ENCODE results near the gene FALEC. TPM values are rescaled to one million over a fixed set of nuclear protein-coding genes. Genes with fewer than 3 reads are reported as not detected.

Gene FALEC
- total and polyA plus RNA-seq, 5 donors from 2014 or later = 0.42 TPM; not detected in 4

DNA sequence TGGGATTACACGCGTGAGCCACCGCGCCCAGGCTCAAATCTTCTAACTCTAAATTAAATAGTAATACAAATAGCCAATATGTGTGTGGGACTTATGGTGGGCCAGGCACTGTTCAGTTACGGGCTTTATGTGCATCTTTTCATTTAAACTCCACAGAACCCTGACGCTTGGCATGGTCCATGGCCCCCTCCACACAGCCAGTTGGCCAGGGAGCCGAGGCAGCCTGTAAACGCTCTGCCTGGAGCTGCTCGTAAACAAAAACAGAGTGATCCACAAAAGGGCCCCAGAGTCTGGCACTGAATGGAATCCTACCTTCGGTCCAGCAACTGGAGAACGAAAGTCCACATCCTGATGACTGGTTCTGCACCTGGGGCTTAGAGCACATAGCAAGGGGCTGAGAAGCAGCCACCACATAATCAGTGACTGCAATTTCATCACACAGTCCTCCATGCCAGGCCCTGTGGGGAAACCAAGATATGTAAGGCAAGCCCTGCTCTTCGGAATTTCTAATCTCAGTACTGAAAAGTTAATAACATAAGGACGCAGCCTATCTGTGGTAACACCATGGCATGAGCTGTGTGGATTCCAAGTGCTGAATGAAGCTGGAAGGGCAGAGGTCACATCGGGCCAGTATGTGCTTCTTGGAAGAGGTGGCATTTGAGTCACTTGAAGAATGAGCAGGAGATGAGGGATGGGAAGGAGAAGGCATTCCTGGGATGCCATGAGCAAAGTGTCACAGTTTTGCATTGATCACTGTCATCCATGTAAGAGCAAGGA lies 20.1 kb downstream of the FALEC start:
- Mint-ChIP-seq H3K27ac (peak overlapping the region in 1 of 3 donors; percentile 13), H3K4me3 (no peak overlapping the region), H3K4me1 (peaks cover 0 to 5% (median 0%) of the 10 kb centered on the region in 4 donors), H3K36me3 (no peaks in the 10 kb centered on the region), H3K27me3 (no peaks in the 10 kb centered on the region), H3K9me3 (no peaks in the 10 kb centered on the region)
- DNase-seq = no peak
- H3K4me3 ChIP-seq (ENCODE audit: low read depth, low read length) = no peak overlapping the region
- H3K9me3 ChIP-seq (ENCODE audit: control insufficient read depth in 2 of 2, low read length in 2 of 2) = no peaks in the 10 kb centered on the region
- H3K4me1 ChIP-seq (ENCODE audit: control insufficient read depth, insufficient read depth, low read length, poor library complexity, severe bottlenecking) = no peaks in the 10 kb centered on the region
- H3K27me3 ChIP-seq (ENCODE audit: control insufficient read depth, insufficient read depth, low read length) = no peaks in the 10 kb centered on the region
- no peak for ATAC-seq (ENCODE audit: low read depth in 2 of 2)
- H3K36me3 ChIP-seq (ENCODE audit: control insufficient read depth, insufficient read depth, low read length) = no peaks in the 10 kb centered on the region
- H3K27ac ChIP-seq (ENCODE audit: insufficient read depth, low read length, poor library complexity, severe bottlenecking) = no peak overlapping the region

DNA sequence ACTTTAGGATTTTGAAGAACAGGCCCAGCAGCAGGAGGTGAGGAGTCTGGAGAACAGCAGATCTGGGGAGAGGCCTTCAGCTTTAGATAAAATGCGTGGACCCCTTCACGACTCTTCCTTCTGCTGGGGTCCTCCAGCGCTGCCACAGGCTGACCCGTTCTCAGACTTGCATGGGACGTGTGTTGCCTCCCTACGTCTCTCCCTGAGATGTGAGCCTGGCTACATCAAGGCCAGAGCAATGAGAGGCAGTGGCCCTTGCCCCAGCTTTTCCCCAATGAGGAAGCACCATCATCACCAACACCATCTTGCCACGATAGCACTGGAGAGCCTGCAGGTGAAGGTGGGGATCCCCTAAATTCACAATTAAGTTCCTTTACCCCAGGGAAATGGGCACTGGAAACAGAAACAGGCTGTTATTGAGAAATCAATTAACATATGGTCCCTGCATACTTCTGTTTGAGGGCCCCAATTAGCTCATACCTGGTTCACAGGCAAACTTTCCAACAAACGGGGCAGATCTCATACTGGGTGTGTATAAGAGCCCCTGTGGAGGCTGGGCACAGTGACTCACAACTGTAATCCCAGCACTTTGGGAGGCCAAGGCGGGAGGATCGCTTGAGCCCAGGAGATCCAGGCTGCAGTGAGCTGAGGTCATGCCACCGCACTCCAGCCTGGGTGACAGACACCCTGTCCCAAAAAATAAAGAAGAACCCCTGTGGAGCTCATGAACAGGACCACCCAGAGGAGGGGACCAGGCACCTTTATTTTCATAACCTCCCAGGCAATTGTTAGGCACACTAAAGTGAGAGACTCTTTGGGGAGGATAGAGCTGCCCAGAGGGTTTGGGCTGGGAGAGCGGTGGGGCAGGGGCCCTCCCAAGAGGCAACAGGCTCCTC lies 21.5 kb downstream of the FALEC start:
- H3K27me3 Mint-ChIP-seq = peaks cover 1% of the 10 kb centered on the region
- no peak overlapping the region for H3K27ac Mint-ChIP-seq
- H3K4me1 Mint-ChIP-seq = peaks cover 0 to 5% (median 0%) of the 10 kb centered on the region in 4 donors
- Histone ChIP-seq H3K27ac (ENCODE audit: insufficient read depth, low read length, poor library complexity, severe bottlenecking) (no peak overlapping the region), H3K36me3 (ENCODE audit: control insufficient read depth, insufficient read depth, low read length) (no peaks in the 10 kb centered on the region), H3K4me3 (ENCODE audit: low read depth, low read length) (no peak overlapping the region), H3K9me3 (ENCODE audit: control insufficient read depth in 2 of 2, low read length in 2 of 2) (no peaks in the 10 kb centered on the region), H3K27me3 (ENCODE audit: control insufficient read depth, insufficient read depth, low read length) (no peaks in the 10 kb centered on the region), H3K4me1 (ENCODE audit: control insufficient read depth, insufficient read depth, low read length, poor library complexity, severe bottlenecking) (no peaks in the 10 kb centered on the region)
- H3K36me3 Mint-ChIP-seq = no peaks in the 10 kb centered on the region
- ATAC-seq (ENCODE audit: low read depth in 2 of 2) = no peak
- no peaks in the 10 kb centered on the region for H3K9me3 Mint-ChIP-seq
- no peak for DNase-seq
- H3K4me3 Mint-ChIP-seq = no peak overlapping the region

DNA sequence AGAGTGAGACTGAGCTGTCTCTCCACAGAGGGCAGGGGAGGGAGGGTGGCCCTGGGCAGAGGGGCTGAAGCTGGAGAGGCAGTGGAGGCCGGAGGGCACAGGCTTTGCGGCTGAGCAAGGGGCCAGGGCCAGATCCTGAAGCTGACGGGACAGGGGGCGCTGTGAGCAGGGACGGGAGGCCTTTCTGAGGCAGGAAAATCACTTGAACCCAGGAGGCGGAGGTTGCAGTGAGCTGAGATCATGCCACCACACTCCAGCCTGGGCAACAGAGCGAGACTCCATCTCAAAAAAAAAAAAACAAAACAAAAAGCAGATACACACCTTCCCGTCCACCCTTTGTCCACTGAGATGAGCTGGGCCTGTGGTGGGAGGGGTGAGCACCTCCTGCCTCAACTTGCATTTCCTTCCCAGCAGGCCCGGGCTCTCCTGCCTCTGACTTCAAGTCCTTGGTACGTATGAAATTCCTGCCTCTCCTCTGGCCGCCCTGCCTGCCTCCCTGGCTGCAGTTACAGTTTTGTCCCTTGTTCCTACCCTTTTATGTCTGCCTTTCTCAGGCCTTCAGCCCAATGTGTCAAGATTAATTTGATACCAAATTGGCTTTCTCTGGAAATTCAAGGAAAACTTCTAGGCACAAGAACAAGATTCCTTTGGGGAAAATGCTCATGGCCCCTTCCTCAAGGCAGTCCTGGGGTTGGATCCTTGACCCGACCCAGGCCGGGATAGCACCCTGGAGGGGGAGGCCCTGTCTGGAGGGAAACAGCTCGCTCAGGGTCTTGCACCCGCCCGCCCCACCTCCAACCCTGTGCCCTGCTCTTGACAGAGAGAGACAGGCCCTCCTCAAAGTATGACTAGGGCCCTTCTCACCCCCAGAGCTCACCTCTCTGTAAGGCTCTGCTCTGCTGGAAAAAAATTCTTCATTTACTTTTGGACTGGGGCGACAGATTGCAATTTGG lies 22.5 kb downstream of the FALEC start:
- no peaks in the 10 kb centered on the region for H3K36me3 ChIP-seq (ENCODE audit: control insufficient read depth, insufficient read depth, low read length)
- Mint-ChIP-seq H3K9me3 (no peaks in the 10 kb centered on the region), H3K27ac (no peak overlapping the region), H3K4me3 (no peak overlapping the region), H3K27me3 (peaks cover 9% of the 10 kb centered on the region), H3K4me1 (no peaks in the 10 kb centered on the region), H3K36me3 (no peaks in the 10 kb centered on the region)
- DNase-seq (no peak), ATAC-seq (ENCODE audit: low read depth in 2 of 2) (no peak)
- H3K27ac ChIP-seq (ENCODE audit: insufficient read depth, low read length, poor library complexity, severe bottlenecking) = no peak overlapping the region
- no peak overlapping the region for H3K4me3 ChIP-seq (ENCODE audit: low read depth, low read length)
- no peaks in the 10 kb centered on the region for H3K9me3 ChIP-seq (ENCODE audit: control insufficient read depth in 2 of 2, low read length in 2 of 2)
- no peaks in the 10 kb centered on the region for H3K4me1 ChIP-seq (ENCODE audit: control insufficient read depth, insufficient read depth, low read length, poor library complexity, severe bottlenecking)
- no peaks in the 10 kb centered on the region for H3K27me3 ChIP-seq (ENCODE audit: control insufficient read depth, insufficient read depth, low read length)

DNA sequence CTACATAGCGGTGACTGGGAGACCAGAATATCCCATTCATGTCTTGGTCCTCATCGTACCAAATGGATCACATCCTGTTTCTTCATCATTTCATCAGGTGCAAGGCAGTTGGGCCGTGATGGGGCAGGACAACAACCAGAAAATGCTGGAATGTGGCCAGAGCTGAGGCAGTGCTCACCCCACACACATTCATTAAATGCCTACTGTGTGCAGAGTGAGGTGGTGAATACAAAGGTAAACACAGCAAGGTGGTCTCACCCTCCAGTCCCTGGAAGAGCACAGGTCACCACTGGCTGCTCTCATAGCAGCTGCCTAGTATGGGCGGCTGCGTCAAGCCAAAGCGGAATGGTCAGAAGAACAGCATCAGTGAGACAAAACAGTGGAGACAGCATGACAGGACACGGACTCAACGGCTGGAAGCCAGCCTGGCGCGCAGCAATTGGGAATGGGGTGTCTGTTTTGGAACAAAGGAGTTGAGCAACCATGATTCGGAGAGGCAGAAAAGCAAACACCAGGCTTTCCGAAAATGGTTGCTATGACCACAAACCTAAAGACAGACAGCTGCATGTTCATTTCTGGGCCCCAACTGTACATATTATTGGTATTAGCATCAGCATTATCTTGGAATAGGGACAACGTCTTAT lies 28.1 kb downstream of the FALEC start:
- no peak overlapping the region for H3K27ac ChIP-seq (ENCODE audit: insufficient read depth, low read length, poor library complexity, severe bottlenecking)
- H3K9me3 ChIP-seq (ENCODE audit: control insufficient read depth in 2 of 2, low read length in 2 of 2) = no peaks in the 10 kb centered on the region
- Mint-ChIP-seq H3K4me3 (no peak overlapping the region), H3K27me3 (peaks cover 50% of the 10 kb centered on the region), H3K4me1 (peaks cover 0 to 4% (median 3%) of the 10 kb centered on the region in 4 donors), H3K27ac (no peak overlapping the region), H3K36me3 (no peaks in the 10 kb centered on the region), H3K9me3 (peaks cover 0 to 1% (median 0%) of the 10 kb centered on the region in 7 donors)
- H3K4me1 ChIP-seq (ENCODE audit: control insufficient read depth, insufficient read depth, low read length, poor library complexity, severe bottlenecking) = peaks cover 4% of the 10 kb centered on the region
- no peak overlapping the region for H3K4me3 ChIP-seq (ENCODE audit: low read depth, low read length)
- H3K36me3 ChIP-seq (ENCODE audit: control insufficient read depth, insufficient read depth, low read length) = no peaks in the 10 kb centered on the region
- ATAC-seq (ENCODE audit: low read depth in 2 of 2) = no peak
- H3K27me3 ChIP-seq (ENCODE audit: control insufficient read depth, insufficient read depth, low read length) = peaks cover 7% of the 10 kb centered on the region
- DNase-seq = no peak

DNA sequence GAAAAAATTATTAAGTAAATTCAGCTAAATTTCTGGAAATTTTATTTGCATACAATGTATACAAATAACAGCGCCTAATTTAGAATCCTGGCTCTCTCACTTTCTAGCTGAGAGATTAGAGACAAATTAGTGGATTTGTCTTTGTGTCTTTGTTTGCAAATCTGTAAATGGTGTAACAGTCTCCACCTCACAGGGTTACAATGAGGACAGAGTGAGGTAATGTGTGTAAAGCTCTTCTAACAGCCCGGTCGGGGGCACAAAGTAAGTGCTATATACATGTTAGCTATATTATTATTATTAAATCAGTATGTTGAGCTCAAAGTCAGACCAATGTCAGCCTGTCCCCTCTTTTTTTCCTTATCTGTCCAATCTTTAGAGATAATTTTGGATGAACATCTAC lies 28.7 kb downstream of the FALEC start:
- Histone ChIP-seq H3K4me1 (ENCODE audit: control insufficient read depth, insufficient read depth, low read length, poor library complexity, severe bottlenecking) (peaks cover 7% of the 10 kb centered on the region), H3K4me3 (ENCODE audit: low read depth, low read length) (no peak overlapping the region), H3K27me3 (ENCODE audit: control insufficient read depth, insufficient read depth, low read length) (peaks cover 7% of the 10 kb centered on the region), H3K9me3 (ENCODE audit: control insufficient read depth in 2 of 2, low read length in 2 of 2) (no peaks in the 10 kb centered on the region), H3K36me3 (ENCODE audit: control insufficient read depth, insufficient read depth, low read length) (no peaks in the 10 kb centered on the region), H3K27ac (ENCODE audit: insufficient read depth, low read length, poor library complexity, severe bottlenecking) (no peak overlapping the region)
- H3K4me3 Mint-ChIP-seq = no peak overlapping the region
- H3K9me3 Mint-ChIP-seq = peaks cover 0 to 1% (median 0%) of the 10 kb centered on the region in 7 donors
- no peak for ATAC-seq (ENCODE audit: low read depth in 2 of 2)
- peaks cover 0 to 5% (median 4%) of the 10 kb centered on the region in 4 donors for H3K4me1 Mint-ChIP-seq
- peaks cover 51% of the 10 kb centered on the region for H3K27me3 Mint-ChIP-seq
- DNase-seq = no peak
- H3K36me3 Mint-ChIP-seq = no peaks in the 10 kb centered on the region
- H3K27ac Mint-ChIP-seq = no peak overlapping the region

DNA sequence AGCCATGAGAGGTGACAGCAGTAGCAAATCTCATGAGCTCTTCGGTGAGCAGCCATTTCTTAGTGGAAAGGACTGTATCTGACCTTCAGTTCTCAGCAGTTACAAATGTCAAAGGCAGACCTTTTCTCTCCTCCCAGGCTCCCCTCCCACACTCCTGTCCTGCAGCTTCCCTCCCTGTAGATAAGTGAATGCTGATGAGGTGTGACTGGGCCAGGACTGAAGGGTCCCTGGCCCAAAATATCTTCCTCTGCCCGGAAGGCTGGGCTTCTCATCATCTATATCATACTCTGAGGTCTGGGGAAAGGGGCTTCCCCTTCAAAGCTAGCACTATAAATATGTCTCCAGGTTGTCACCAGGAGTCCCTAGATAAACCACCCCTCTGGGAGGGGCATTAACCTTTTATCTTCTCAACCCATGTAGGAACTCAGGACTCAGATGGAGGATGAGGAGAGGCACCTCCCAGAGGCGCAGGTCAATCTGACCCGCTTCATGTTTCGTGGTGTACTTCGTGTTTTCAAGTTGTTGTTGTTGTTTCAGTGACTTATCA lies 30.0 kb downstream of the FALEC start:
- no peaks in the 10 kb centered on the region for H3K9me3 ChIP-seq (ENCODE audit: control insufficient read depth in 2 of 2, low read length in 2 of 2)
- ATAC-seq (ENCODE audit: low read depth in 2 of 2) = no peak
- peaks cover 16% of the 10 kb centered on the region for H3K4me1 ChIP-seq (ENCODE audit: control insufficient read depth, insufficient read depth, low read length, poor library complexity, severe bottlenecking)
- no peak for DNase-seq
- peaks cover 7% of the 10 kb centered on the region for H3K27me3 ChIP-seq (ENCODE audit: control insufficient read depth, insufficient read depth, low read length)
- H3K4me3 ChIP-seq (ENCODE audit: low read depth, low read length) = no peak overlapping the region
- no peak overlapping the region for H3K27ac ChIP-seq (ENCODE audit: insufficient read depth, low read length, poor library complexity, severe bottlenecking)
- Mint-ChIP-seq H3K4me3 (no peak overlapping the region), H3K36me3 (no peaks in the 10 kb centered on the region), H3K4me1 (peaks cover 0 to 11% (median 6%) of the 10 kb centered on the region in 4 donors), H3K27ac (no peak overlapping the region), H3K27me3 (peaks cover 61% of the 10 kb centered on the region), H3K9me3 (peaks cover 0 to 1% (median 0%) of the 10 kb centered on the region in 7 donors)
- H3K36me3 ChIP-seq (ENCODE audit: control insufficient read depth, insufficient read depth, low read length) = no peaks in the 10 kb centered on the region

All from CD4-positive, CD25-positive, alpha-beta regulatory T cell (primary cell).